NCI-H446 treated with DMSO at 0.1 percent for 48 hours (cell line): ENCODE data around the gene CNTN1.

Experiments
- DNase-seq: peaks from one replicate; lab custom pipeline; 2025; lab: John Stamatoyannopoulos, UW

Gene CNTN1

GRCh38 chr12:41108032-41108431 is 415.8 kb downstream of the CNTN1 start:
- DNase-seq, result peak; percentile 62

- no peak for DNase-seq
These were observed 420.7 kb downstream of the CNTN1 start for GRCh38 chr12:41112903-41113302.

- peak; percentile 8 for DNase-seq
These were observed 428.0 kb downstream of the CNTN1 start for GRCh38 chr12:41120211-41120610.

GRCh38 chr12:41121374-41121773 is 429.1 kb downstream of the CNTN1 start:
- no peak for DNase-seq
